Measurements from ENCODE around the gene COX17.
A peak's percentile ranks its signal among the peaks of the same experiment; 100 is the strongest.
"Not testable (repeated sequence)": the region's sequence is repeated elsewhere in the genome, so short reads cannot be mapped to it uniquely, and the experiment has no call there.

COX17 gene

DNA sequence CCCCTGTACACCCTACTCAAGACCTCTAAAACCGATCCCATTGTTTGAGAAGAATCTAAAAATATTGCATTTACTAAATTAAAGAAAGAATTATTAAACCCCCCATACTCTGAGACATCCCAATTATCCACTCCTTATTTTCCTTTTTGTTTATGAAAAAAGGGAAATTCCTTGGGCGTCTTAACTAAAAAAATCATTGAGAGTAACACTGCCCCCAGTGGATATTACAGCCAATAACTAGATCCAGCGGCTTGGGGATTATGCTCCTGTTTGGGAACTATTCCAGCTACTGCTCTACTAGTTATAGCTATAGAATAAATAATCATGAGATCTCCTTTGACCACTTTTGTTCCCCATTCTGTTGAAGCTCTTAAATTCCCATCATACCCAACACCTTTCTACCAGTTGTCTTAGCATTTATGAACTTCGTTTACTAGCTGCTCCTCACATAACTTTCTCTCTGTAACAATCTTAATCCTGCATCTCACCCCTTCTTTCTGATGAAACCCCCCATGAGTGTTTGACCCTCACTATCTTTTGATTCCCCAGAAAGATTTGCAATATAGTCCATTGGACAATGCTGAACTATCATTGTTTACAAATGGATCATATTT is 12.9 kb upstream of the COX17 start:
- Mint-ChIP-seq H3K27me3 (ENCODE audit: low read depth) (peaks cover 17% of the 10 kb centered on the region), H3K4me3 (no peak overlapping the region), H3K9me3 (no peaks in the 10 kb centered on the region), H3K4me1 (ENCODE audit: low read depth) (no peaks in the 10 kb centered on the region), H3K36me3 (ENCODE audit: low read depth) (no peaks in the 10 kb centered on the region), H3K27ac (no peak overlapping the region)
- no peak for DNase-seq (ENCODE audit: low spot score)

DNA sequence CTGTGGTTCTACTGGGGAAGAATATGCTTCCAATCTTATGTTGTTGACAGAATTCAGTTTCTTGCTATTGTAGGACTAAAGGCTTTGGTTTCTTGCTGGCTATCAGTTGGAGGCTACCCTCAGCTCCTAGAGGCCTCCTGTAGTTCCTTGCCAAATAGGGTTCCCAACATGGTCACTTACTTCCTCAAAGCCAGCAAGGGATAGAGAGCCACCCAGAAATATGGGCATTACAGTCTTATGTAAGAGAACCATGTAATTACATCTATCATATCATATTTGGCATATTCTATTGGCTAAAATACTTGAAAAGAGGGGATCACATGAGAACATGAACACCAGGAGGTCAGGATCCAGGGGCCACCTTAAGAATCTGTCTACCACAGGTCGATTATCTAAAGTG is 6.2 kb upstream of the COX17 start:
- DNase-seq (ENCODE audit: low spot score) = no peak
- H3K27ac Mint-ChIP-seq = no peak overlapping the region
- H3K9me3 Mint-ChIP-seq = no peaks in the 10 kb centered on the region
- peaks cover 9% of the 10 kb centered on the region for H3K27me3 Mint-ChIP-seq (ENCODE audit: low read depth)
- peaks cover 4% of the 10 kb centered on the region for H3K4me1 Mint-ChIP-seq (ENCODE audit: low read depth)
- H3K4me3 Mint-ChIP-seq = no peak overlapping the region
- H3K36me3 Mint-ChIP-seq (ENCODE audit: low read depth) = no peaks in the 10 kb centered on the region

DNA sequence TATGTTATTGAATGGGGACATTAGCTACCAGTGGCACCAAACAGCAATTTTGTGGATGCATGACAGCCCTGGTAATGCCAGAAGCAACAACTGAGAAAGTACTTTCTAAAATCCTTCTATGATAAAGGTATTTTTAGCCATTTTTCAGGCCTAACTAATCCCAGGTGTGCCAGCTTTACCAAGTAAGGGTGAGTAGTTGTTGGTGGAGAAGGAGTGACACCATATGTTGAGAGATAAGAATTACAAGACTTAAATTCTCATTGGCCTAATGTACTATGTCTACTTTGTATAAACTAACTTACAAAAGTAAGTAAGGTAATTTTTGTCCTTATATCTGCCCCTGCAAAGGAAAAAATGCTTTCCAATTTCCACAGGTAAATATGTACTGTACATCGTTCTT is 4.1 kb upstream of the COX17 start:
- Mint-ChIP-seq H3K36me3 (ENCODE audit: low read depth) (peaks cover 6% of the 10 kb centered on the region), H3K9me3 (no peaks in the 10 kb centered on the region), H3K27me3 (ENCODE audit: low read depth) (no peaks in the 10 kb centered on the region), H3K4me1 (ENCODE audit: low read depth) (peaks cover 14% of the 10 kb centered on the region), H3K27ac (no peak overlapping the region), H3K4me3 (no peak overlapping the region)
- DNase-seq (ENCODE audit: low spot score) = no peak

DNA sequence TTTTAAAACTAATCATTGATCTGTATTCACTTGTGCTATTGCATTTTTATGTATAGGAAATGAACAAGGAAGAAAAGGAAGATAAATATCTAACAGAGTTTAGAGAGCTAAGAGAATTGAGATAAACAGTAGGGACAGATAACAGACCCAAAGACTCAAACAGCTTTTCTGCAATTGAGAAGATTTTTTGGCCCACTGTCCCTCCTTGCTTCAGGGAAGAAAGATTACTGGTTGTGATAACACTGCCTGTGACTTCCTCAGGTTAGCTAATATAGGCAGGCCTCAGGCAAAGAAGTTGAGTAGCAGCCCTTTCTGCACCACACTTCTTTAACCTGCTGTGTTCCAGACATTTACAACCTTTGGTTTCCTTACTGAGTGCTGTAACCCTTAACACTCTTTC is 2.7 kb upstream of the COX17 start:
- DNase-seq (ENCODE audit: low spot score) = no peak
- peaks cover 19% of the 10 kb centered on the region for H3K36me3 Mint-ChIP-seq (ENCODE audit: low read depth)
- no peaks in the 10 kb centered on the region for H3K27me3 Mint-ChIP-seq (ENCODE audit: low read depth)
- no peak overlapping the region for H3K4me3 Mint-ChIP-seq
- peaks cover 28% of the 10 kb centered on the region for H3K4me1 Mint-ChIP-seq (ENCODE audit: low read depth)
- H3K27ac Mint-ChIP-seq = no peak overlapping the region
- no peaks in the 10 kb centered on the region for H3K9me3 Mint-ChIP-seq

DNA sequence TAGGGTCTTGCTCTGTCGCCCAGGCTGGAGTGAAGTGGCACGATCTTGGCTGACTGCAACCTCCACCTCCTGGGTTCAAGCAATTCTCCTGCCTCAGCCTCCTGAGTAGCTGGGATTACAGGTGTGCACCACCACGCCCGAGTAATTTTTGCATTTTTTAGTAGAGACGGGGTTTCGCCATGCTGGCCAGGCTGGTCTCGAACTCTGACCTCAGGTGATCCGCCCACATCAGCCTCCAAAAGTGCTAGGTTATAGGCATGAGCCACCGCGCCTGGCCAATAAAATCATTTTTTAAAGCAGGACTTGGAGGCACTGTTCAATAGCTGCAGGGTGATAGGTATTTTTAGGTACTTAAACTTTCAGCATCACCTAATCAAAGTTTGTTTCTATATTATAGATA is 1.0 kb upstream of the COX17 start:
- not testable (repeated sequence) for H3K27ac Mint-ChIP-seq; DNase-seq (ENCODE audit: low spot score); H3K27me3 Mint-ChIP-seq (ENCODE audit: low read depth); H3K9me3 Mint-ChIP-seq
- peaks cover 28% of the 10 kb centered on the region for H3K4me1 Mint-ChIP-seq (ENCODE audit: low read depth)
- peaks cover 23% of the 10 kb centered on the region for H3K36me3 Mint-ChIP-seq (ENCODE audit: low read depth)
- peak overlapping the region; percentile 12 for H3K4me3 Mint-ChIP-seq

DNA sequence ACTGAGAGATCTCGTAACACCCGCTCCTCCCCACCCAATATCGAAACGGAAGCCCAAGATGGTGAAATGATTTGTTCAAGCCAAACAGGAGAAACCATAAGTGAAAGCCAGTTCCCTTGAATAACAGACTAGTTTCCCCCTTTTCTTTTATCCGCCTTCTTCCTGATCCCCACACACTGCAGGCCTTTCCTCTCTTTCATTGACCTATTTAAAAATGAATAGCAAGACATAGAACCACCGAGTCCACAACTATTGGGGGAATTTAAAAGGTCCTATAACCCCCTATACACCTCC is 382 bp upstream of the COX17 start:
- H3K9me3 Mint-ChIP-seq = no peaks in the 10 kb centered on the region
- H3K27ac Mint-ChIP-seq = peak overlapping the region; percentile 96
- peak overlapping the region; percentile 99 for H3K4me3 Mint-ChIP-seq
- peaks cover 28% of the 10 kb centered on the region for H3K4me1 Mint-ChIP-seq (ENCODE audit: low read depth)
- DNase-seq (ENCODE audit: low spot score) = no peak
- peaks cover 29% of the 10 kb centered on the region for H3K36me3 Mint-ChIP-seq (ENCODE audit: low read depth)
- no peaks in the 10 kb centered on the region for H3K27me3 Mint-ChIP-seq (ENCODE audit: low read depth)

DNA sequence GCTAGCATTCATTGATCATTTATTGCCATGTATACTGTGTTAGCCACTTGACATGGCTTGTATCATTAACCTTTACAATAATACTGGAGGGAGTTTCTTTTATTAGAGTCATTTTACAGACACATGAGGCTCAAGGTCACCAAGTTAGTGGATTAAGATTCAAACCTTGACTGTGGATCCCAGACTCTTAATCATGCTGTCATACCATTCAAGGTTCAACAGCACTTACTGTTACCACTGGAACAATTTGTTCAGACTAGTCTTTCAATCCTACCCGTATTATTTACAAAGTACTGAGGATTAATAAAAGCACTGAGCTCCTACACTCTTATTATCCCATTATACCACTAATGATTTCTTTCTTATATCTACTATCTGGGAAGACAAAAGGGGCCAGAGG is 1.2 kb downstream of the COX17 start:
- H3K4me1 Mint-ChIP-seq (ENCODE audit: low read depth) = peaks cover 35% of the 10 kb centered on the region
- no peak for DNase-seq (ENCODE audit: low spot score)
- H3K27me3 Mint-ChIP-seq (ENCODE audit: low read depth) = no peaks in the 10 kb centered on the region
- peaks cover 42% of the 10 kb centered on the region for H3K36me3 Mint-ChIP-seq (ENCODE audit: low read depth)
- no peaks in the 10 kb centered on the region for H3K9me3 Mint-ChIP-seq
- peak overlapping the region; percentile 96 for H3K27ac Mint-ChIP-seq
- H3K4me3 Mint-ChIP-seq = peak overlapping the region; percentile 99

DNA sequence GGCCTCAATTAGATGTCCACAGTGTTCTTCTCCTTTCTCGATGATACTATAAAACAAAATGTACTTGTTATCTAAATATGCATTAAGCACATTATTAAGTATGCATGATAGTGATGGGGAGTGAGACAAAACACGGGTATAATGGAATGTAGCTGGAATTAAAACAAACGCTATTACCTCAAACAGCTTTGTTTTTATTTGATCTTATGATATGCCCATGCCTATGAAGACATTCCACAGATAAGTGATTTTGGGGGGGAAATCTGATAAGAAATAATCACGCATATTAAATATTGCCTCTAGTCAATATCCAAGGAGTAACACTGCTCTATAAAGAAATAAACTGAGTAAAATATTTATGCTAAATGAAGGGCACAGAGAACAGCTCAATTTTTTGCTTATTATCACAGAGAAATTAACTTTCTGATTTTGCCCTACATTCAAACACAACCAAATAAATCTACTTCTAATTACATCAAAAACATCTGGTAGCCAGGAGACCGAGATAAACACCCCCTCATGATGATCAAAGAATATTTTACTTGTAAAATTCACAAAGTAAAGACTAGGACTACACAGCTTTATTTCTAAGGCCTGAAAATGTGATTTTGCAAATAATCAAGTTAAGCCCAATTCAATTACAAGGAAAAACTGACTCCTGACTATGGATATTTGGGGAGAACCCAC is 1.9 kb downstream of the COX17 start:
- peak overlapping the region; percentile 99 for H3K4me3 Mint-ChIP-seq
- peak overlapping the region; percentile 96 for H3K27ac Mint-ChIP-seq

DNA sequence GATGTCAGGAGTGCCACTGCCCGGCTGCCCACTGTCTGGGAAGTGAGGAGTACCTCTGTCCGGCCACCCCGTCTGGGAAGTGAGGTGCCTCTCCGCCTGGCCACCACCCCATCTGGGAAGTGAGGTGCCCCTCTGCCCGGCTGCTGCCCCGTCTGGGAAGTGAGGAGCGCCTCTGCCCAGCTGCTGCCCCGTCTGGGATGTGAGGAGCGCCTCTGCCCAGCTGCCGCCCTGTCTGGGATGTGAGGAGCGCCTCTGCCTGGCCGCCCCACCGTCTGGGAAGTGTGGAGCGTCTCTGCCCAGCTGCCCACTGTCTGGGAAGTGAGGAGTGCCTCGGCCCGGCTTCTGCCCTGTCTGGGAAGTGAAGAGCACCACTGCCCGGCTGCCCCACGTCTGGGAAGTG is 3.3 kb downstream of the COX17 start:
- Mint-ChIP-seq H3K36me3 (ENCODE audit: low read depth) (peaks cover 55% of the 10 kb centered on the region), H3K4me3 (no peak overlapping the region), H3K9me3 (no peaks in the 10 kb centered on the region), H3K4me1 (ENCODE audit: low read depth) (peaks cover 33% of the 10 kb centered on the region), H3K27ac (no peak overlapping the region), H3K27me3 (ENCODE audit: low read depth) (no peaks in the 10 kb centered on the region)
- no peak for DNase-seq (ENCODE audit: low spot score)

More for the DNA sequence above, 1.9 kb downstream of the COX17 start:
- peaks cover 35% of the 10 kb centered on the region for H3K4me1 Mint-ChIP-seq (ENCODE audit: low read depth)
- peaks cover 44% of the 10 kb centered on the region for H3K36me3 Mint-ChIP-seq (ENCODE audit: low read depth)
- DNase-seq (ENCODE audit: low spot score) = no peak
- H3K27me3 Mint-ChIP-seq (ENCODE audit: low read depth) = no peaks in the 10 kb centered on the region
- no peaks in the 10 kb centered on the region for H3K9me3 Mint-ChIP-seq

DNA sequence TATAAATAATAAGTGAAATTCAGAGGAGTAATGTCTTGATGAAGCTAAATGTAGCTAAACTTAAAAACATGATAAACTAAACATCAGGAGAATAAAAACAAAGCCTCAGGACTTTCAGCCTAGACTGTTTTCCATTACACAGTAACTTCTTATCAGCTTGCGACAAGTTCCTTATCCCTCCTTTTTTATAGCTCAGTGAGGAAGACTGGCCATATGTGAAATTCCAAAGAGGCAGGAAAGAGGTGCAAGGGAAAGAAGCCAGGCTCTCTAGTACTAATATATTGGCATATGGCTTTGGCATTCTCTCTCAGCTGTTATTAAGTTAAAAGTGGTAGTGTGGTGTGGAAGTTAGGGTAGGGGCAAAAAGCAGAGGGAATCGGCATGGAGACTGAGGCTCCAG is 4.4 kb downstream of the COX17 start:
- no peaks in the 10 kb centered on the region for H3K9me3 Mint-ChIP-seq
- peaks cover 55% of the 10 kb centered on the region for H3K36me3 Mint-ChIP-seq (ENCODE audit: low read depth)
- no peak for DNase-seq (ENCODE audit: low spot score)
- H3K27ac Mint-ChIP-seq = no peak overlapping the region
- no peak overlapping the region for H3K4me3 Mint-ChIP-seq
- no peaks in the 10 kb centered on the region for H3K27me3 Mint-ChIP-seq (ENCODE audit: low read depth)
- peaks cover 32% of the 10 kb centered on the region for H3K4me1 Mint-ChIP-seq (ENCODE audit: low read depth)

DNA sequence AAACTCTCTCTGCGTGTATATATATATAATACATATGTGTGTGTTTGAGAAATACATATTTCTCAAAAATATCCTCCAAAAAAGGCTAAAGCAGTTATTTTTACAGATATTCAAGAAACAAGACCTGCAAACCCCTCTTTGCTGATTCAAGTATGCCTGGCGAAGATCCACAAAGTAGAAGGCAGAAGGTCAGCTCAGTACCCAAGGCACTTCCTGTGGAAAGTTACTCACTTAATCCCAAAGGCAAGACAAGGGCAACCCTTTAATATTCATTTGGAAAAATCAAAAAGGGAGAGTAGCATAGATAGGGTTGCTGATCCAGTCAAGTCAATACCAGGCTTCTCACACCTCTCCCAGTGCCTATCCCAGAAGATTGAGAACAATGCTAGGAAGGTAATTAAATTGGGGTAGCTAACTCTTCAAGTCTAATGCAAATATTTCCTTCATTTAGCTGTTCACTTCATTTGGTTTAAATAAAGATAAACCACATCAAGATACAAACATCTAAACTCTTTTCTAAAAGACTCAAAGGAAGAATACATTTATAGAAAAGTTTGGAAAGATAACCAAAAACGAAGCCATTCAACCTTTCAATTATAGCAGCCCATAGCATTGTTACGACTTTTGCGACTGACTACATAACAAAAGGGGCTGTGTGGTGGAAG is 7.2 kb downstream of the COX17 start:
- DNase-seq (ENCODE audit: low spot score) = no peak
- Mint-ChIP-seq H3K9me3 (no peaks in the 10 kb centered on the region), H3K27ac (no peak overlapping the region), H3K27me3 (ENCODE audit: low read depth) (no peaks in the 10 kb centered on the region), H3K4me3 (no peak overlapping the region), H3K4me1 (ENCODE audit: low read depth) (peaks cover 12% of the 10 kb centered on the region), H3K36me3 (ENCODE audit: low read depth) (peaks cover 41% of the 10 kb centered on the region)

DNA sequence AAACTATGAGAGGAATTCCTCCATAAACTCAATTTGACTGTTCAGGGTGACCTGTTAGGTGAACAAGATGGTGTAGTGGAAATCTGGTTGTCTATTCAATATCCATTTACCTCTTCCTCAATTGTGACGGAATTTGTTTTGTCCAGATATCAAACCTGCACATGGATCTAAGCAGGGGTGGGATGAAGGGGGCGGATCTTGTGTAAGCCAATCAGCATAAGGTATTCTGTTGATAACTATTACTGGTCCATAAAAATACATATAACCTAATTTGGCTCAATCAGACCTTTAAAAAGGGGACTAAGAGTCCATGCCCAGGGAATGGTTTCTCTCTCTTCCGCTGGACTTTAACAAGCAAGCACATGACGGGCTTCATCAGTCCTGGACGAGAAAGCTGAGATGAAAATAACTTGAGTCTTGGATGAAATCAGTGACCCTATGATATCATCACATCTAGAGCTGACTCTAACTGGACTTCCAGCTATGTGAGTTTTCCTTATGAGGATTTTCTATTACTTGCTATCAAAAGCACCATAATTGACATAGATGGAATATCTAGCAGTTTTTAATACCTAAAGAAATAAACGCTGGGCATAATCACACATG is 11.1 kb downstream of the COX17 start:
- Mint-ChIP-seq H3K36me3 (ENCODE audit: low read depth) (peaks cover 17% of the 10 kb centered on the region), H3K27me3 (ENCODE audit: low read depth) (no peaks in the 10 kb centered on the region), H3K4me3 (no peak overlapping the region), H3K4me1 (ENCODE audit: low read depth) (peaks cover 6% of the 10 kb centered on the region), H3K9me3 (no peaks in the 10 kb centered on the region), H3K27ac (no peak overlapping the region)
- DNase-seq (ENCODE audit: low spot score) = no peak

DNA sequence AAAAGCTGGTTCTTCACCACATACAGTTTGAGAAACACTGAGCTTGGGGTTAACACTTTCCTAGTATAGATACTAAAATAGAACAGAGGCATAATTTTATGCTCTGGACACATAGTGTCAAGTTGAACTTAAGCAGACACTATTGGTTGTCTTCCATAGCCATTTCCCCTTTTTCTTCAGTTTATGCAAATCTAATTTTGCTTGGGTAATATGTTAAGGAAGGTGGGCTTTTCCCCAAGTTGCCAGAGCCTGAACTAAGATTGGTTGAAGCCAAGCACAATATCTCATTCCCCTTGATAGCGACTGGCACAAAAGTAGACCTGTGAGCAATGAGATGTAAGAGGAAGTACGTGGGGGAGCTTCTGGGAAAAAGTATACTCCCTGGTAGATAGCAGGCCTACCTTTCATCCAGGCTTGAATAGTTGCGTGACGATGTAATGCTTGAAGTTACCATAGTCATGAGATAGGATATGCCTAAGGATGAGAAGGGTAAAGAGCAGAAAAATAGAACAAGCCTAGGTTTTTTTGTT is 12.3 kb downstream of the COX17 start:
- DNase-seq (ENCODE audit: low spot score) = no peak
- H3K4me1 Mint-ChIP-seq (ENCODE audit: low read depth) = peaks cover 6% of the 10 kb centered on the region
- H3K4me3 Mint-ChIP-seq = no peak overlapping the region
- peaks cover 12% of the 10 kb centered on the region for H3K36me3 Mint-ChIP-seq (ENCODE audit: low read depth)
- no peak overlapping the region for H3K27ac Mint-ChIP-seq
- H3K27me3 Mint-ChIP-seq (ENCODE audit: low read depth) = no peaks in the 10 kb centered on the region
- no peaks in the 10 kb centered on the region for H3K9me3 Mint-ChIP-seq

DNA sequence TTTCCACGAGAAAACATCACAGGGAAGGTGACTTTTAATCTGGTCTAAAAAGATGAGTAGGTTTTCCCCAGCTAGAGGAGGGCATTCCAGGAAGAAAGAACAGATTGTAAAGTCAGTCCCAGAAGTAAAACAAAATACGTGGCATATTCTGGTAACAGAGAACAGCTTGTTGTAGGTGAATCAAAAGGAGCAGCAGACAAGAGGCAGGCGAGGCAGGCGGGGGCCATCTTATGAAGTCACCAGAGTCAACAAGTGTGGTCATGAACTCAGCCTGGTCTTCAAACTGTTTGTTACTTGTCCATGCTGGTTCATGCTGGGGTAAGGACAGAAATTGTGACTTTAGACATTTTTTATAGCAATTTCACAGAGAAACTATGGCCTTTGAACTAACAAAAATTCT is 12.8 kb downstream of the COX17 start:
- Mint-ChIP-seq H3K4me3 (no peak overlapping the region), H3K36me3 (ENCODE audit: low read depth) (peaks cover 8% of the 10 kb centered on the region), H3K4me1 (ENCODE audit: low read depth) (peaks cover 5% of the 10 kb centered on the region), H3K27me3 (ENCODE audit: low read depth) (no peaks in the 10 kb centered on the region), H3K9me3 (no peaks in the 10 kb centered on the region), H3K27ac (no peak overlapping the region)
- no peak for DNase-seq (ENCODE audit: low spot score)
